ENCODE results near the gene SLC39A11. TPM values are rescaled to one million over a fixed set of nuclear protein-coding genes. Genes with fewer than 3 reads are reported as not detected.

SLC39A11 gene
- total RNA-seq, 1 experiment from 2014 or later, result 15.2 TPM

- Histone ChIP-seq H4K91ac (ENCODE audit: insufficient read length, low read depth, low read length) (no peak overlapping the region), H2BK15ac (ENCODE audit: low read depth, low read length) (no peak overlapping the region)
- WGBS (ENCODE audit: extremely low coverage, insufficient read length, low lambda C conversion rate), result no CpG with 5 or more reads among the region's 4 CpGs
Observed at GRCh38 chr17:73052923-73053322, 39.6 kb downstream of the SLC39A11 start.

More at GRCh38 chr17:73052923-73053322, 39.6 kb downstream of the SLC39A11 start:
- no peak overlapping the region for H2BK20ac ChIP-seq (ENCODE audit: low read depth, low read length, poor library complexity, severe bottlenecking)
- H3K79me1 ChIP-seq (ENCODE audit: insufficient read depth, low read depth, low read length, poor library complexity, severe bottlenecking), result no peaks in the 10 kb centered on the region
- H2AK5ac ChIP-seq (ENCODE audit: insufficient read length, low read length), result no peak overlapping the region
- H3K4me1 ChIP-seq (ENCODE audit: insufficient read depth, low read length), result no peaks in the 10 kb centered on the region
- no peak overlapping the region for H3K56ac ChIP-seq (ENCODE audit: insufficient read length, low read depth, low read length)
- no peak overlapping the region for H2BK12ac ChIP-seq (ENCODE audit: insufficient read length, low read depth, low read length)
- H3K4me2 ChIP-seq (ENCODE audit: insufficient read depth, insufficient read length, low read length), result no peak overlapping the region
- no peaks in the 10 kb centered on the region for H3K27me3 ChIP-seq (ENCODE audit: insufficient read depth, low read length)
- no peak overlapping the region for H3K27ac ChIP-seq (ENCODE audit: insufficient read length, low read depth, low read length)
- no peak overlapping the region for H2AFZ ChIP-seq (ENCODE audit: low read length)
- H3K18ac ChIP-seq (ENCODE audit: insufficient read length, low read depth, low read length), result no peak overlapping the region
- H3K9ac ChIP-seq (ENCODE audit: extremely low read depth, insufficient read length, low read length), result no peak overlapping the region
- H3K27me3 Mint-ChIP-seq (ENCODE audit: low read depth), result peaks cover 2% of the 10 kb centered on the region; the same call in 1 of the 2 replicates
- H3K9me3 ChIP-seq (ENCODE audit: control insufficient read depth, low read depth, low read length), result no peaks in the 10 kb centered on the region
- H3T11ph ChIP-seq (ENCODE audit: low read length), result no peak overlapping the region
- DNase-seq, result no peak
- no peak overlapping the region for H3K14ac ChIP-seq (ENCODE audit: insufficient read depth, low read length)
- no peaks in the 10 kb centered on the region for H3K23me2 ChIP-seq (ENCODE audit: insufficient read length, low read depth, low read length, poor library complexity, severe bottlenecking)
- no peak overlapping the region for H3K4ac ChIP-seq (ENCODE audit: low read depth, low read length)
- H2BK5ac ChIP-seq (ENCODE audit: insufficient read length, low read length), result no peak overlapping the region
- H3K4me3 Mint-ChIP-seq, result no peak overlapping the region
- H4K20me1 ChIP-seq (ENCODE audit: control insufficient read depth, insufficient read depth, insufficient read length), result no peaks in the 10 kb centered on the region
- H3K4me1 Mint-ChIP-seq, result no peaks in the 10 kb centered on the region
- peaks cover 3 to 5% (median 3%) of the 10 kb centered on the region in 3 experiments; a peak in 5 of 7 replicates for H3K36me3 Mint-ChIP-seq (ENCODE audit: insufficient read depth in 1 of 3, low read depth in 3 of 3)
- H3K23ac ChIP-seq (ENCODE audit: insufficient read length, low read depth, low read length), result no peak overlapping the region
- H3K27ac Mint-ChIP-seq, result no peak overlapping the region
- TF ChIP-seq CTCF (conservative IDR thresholded peaks at IDR 0.05), result no peak
- no peaks in the 10 kb centered on the region for H3K79me2 ChIP-seq (ENCODE audit: insufficient read depth, low read length)
- H4K8ac ChIP-seq (replicated peaks; ENCODE audit: insufficient read length, low read depth, low read length), result no peak overlapping the region
- no peak overlapping the region for H4K5ac ChIP-seq (ENCODE audit: insufficient read length, low read depth, low read length)
- H2BK120ac ChIP-seq (ENCODE audit: low read depth, low read length, poor library complexity, severe bottlenecking), result no peak overlapping the region
- peaks cover 2 to 5% of the 10 kb centered on the region in 2 experiments; a peak in 3 of 5 replicates for H3K9me3 Mint-ChIP-seq
